ENCODE results near the gene PSMB8.

DNA sequence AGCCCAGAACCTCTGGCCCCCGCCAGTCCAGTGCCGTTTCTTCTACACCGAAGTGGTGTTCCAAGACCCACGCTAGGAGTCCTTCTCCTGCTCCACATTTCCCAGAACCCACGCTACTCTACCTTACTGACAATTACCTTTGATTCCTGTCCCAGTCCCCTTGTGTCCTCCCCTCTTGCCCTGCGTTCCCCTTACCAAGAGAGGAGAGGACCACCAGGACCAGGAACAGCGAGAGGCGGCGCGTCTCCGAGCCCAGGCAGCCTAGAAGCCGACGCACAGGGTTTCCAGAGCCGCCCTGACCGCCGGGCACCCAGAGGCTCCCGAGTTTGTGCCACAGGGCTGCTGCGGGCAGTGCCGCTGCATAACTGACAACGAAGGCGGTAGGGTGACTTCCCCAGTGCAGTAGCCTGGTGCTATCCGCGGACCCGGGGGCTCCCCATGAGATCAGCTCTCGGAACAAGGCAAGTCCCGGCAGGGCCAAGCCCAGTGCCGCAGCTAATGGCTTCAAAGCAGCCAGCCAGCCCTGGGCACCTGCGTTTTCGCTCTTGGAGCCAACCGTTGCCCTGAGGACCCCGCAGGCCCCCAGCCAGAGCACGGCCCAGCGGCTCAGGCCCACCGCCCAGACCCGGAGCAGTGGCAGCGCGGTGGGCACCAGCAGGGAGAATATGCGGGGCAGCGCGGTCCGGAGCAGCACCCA lies 9.1 kb upstream of the PSMB8 start:
- TF ChIP-seq CTCF (IDR thresholded peaks at IDR 0.05 in 2 of 3, conservative IDR thresholded peaks at IDR 0.05 in 1 of 3; ENCODE audit: borderline replicate concordance in 1 of 3, insufficient read depth in 1 of 3, low read depth in 2 of 3, low read length in 2 of 3) (no peak), EZH2 (IDR thresholded peaks at IDR 0.05) (no peak), POLR2A (IDR thresholded peaks at IDR 0.05; ENCODE audit: borderline replicate concordance, extremely low read depth, insufficient read depth, insufficient read length) (no peak), EGR1 (IDR thresholded peaks at IDR 0.05; ENCODE audit: low read depth) (no peak), EZH2phosphoT487 (IDR thresholded peaks at IDR 0.05; ENCODE audit: borderline replicate concordance) (no peak), MAX (IDR thresholded peaks at IDR 0.05) (no peak), SIN3A (IDR thresholded peaks at IDR 0.05; ENCODE audit: low read depth) (no peak), YY1 (IDR thresholded peaks at IDR 0.05; ENCODE audit: extremely low read depth, insufficient replicate concordance, low read depth, low read length) (no peak), CBX3 (IDR thresholded peaks at IDR 0.05; ENCODE audit: low read depth) (no peak), POLR2AphosphoS5 (IDR thresholded peaks at IDR 0.05; ENCODE audit: low read depth, low read length) (no peak), RAD21 (IDR thresholded peaks at IDR 0.05; ENCODE audit: low read depth) (no peak), ZFX (IDR thresholded peaks at IDR 0.05) (no peak)
- TF ChIP-seq, protein P1, sequence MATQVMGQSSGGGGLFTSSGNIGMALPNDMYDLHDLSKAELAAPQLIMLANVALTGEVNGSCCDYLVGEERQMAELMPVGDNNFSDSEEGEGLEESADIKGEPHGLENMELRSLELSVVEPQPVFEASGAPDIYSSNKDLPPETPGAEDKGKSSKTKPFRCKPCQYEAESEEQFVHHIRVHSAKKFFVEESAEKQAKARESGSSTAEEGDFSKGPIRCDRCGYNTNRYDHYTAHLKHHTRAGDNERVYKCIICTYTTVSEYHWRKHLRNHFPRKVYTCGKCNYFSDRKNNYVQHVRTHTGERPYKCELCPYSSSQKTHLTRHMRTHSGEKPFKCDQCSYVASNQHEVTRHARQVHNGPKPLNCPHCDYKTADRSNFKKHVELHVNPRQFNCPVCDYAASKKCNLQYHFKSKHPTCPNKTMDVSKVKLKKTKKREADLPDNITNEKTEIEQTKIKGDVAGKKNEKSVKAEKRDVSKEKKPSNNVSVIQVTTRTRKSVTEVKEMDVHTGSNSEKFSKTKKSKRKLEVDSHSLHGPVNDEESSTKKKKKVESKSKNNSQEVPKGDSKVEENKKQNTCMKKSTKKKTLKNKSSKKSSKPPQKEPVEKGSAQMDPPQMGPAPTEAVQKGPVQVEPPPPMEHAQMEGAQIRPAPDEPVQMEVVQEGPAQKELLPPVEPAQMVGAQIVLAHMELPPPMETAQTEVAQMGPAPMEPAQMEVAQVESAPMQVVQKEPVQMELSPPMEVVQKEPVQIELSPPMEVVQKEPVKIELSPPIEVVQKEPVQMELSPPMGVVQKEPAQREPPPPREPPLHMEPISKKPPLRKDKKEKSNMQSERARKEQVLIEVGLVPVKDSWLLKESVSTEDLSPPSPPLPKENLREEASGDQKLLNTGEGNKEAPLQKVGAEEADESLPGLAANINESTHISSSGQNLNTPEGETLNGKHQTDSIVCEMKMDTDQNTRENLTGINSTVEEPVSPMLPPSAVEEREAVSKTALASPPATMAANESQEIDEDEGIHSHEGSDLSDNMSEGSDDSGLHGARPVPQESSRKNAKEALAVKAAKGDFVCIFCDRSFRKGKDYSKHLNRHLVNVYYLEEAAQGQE (IDR thresholded peaks at IDR 0.05; ENCODE audit: low read depth): no peak
- TF ChIP-seq, protein P2, sequence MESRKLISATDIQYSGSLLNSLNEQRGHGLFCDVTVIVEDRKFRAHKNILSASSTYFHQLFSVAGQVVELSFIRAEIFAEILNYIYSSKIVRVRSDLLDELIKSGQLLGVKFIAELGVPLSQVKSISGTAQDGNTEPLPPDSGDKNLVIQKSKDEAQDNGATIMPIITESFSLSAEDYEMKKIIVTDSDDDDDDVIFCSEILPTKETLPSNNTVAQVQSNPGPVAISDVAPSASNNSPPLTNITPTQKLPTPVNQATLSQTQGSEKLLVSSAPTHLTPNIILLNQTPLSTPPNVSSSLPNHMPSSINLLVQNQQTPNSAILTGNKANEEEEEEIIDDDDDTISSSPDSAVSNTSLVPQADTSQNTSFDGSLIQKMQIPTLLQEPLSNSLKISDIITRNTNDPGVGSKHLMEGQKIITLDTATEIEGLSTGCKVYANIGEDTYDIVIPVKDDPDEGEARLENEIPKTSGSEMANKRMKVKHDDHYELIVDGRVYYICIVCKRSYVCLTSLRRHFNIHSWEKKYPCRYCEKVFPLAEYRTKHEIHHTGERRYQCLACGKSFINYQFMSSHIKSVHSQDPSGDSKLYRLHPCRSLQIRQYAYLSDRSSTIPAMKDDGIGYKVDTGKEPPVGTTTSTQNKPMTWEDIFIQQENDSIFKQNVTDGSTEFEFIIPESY (IDR thresholded peaks at IDR 0.05; ENCODE audit: extremely low read depth, insufficient replicate concordance, low read length): no peak

Measured in HCT116 (cell line).